Measurements from ENCODE around the gene CHST13.

The CHST13 gene

DNA sequence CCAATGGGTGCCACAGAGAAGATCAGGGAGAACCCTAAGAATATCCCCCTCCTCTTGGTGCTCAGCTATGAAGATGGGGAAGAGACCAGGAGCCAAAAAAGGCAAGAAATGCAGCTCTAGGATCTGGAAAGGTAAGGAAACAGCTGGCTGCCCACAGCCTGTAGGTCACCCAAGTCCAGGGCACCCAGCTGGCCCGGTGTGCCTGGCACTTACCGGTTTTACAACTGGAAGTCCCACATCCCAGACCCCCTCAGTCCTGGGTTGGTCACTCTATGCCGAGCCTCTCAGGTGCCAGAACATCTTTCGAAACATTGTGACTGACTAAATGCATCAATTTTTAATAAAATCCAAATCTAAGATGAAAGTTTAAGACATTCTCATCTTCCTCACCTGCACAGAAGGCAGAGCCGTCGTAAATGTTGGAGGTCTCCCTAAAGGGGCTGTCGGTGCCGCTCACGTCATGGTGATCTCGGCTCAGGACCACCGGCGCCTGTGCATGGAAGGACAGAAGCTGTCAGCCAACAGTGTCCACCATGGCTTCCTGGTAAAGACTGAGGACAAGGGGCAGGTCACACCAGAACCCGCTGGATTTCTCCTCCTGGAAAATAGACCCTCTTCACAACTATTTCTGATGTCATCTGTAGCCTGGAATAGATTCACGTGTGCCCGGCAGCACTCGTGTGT lies 34.9 kb upstream of the CHST13 start:
- no peak for DNase-seq

DNA sequence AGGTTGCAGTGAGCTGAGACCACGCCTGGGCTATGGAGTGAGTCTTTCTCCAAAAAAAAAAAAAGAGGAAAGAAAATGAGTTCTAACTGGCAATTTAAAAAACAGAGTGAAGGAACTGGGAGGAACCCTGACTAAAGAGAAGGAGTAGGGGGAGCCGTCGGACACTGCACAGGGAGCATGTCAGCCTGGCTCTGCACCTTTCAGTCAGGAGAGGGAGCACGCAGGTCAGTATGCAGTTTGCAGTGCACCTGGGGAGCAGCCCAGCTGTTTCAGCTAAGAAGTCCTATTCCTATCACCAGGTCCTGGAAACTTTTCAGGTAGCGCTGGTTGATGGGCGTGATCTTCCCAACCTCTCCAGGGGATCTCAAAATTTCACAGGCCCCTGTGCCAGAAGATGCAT lies 33.3 kb upstream of the CHST13 start:
- DNase-seq, result no peak

DNA sequence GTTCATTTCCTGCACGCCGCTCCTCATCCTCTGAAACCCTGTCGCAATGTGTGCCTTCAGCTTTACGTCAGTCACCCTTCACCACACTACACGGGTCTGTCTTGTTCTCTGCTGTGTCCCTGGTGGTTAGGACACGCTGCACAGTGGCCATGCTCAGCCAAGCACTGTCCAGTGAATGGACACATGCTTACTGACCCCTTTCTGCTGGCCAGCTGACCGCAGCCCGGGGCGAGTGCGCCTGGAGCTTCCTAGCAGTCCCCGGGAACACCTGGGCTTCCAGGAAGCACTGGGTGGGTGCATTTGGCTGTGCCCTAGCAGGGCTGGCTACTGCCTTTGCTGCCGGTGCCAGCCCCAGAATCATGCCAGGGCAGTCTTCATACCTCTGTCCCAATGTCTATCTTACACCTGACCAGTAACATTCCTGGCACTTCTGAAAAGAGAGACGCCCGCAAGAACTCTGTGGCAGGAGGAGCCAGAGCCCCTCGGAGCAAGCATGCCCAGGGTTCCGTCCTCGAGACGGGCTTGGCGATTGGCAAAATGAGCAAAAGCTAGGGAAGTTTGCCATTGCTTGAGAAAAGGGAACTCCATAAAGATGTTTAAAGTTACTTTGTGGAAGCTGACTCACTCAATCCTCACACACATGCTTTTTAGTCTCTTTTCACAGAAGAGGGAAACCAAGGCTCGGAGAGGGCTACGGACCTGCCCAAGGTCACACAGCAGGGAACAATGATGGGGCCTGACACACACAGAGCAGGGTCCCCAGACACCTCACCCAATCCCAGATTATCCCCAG lies 32.5 kb upstream of the CHST13 start:
- DNase-seq, result no peak

DNA sequence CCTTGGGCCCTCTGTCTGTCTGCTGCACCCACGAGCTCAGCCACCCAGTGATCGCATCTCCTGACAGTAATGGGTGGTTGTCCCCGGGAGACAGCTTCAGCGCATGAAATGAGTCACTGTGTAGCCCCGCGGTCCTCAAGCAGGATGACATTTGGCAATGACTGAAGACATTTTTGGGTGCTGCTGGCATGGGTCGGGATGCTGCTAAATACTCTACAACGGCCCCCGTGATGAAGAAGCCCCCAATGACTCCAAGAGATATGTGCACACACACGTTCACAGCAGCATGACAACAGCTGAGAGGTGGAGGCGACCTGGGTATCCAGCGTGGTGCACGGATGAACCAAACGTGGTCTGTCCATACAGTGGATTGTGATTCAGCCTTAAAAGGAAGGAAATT lies 30.9 kb upstream of the CHST13 start:
- DNase-seq, result no peak

DNA sequence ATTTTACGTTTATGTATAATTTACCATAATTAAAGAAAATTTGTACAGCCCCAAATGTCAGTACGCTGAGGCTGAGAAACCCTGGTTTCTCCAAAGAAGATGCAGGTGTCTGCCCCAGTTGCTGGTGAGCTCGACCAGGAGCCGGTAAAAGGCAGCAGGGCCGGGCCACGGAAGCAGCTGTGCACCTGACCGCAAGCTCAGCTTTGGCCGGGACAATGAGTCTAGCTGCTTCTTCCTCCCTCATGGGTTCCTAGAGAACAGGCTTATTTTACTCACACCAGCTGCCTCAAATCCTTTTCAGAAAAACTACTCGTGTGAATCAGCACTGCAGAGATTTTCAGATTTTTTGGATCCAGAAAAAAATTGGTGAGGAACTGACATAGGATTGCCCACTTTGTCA lies 30.2 kb upstream of the CHST13 start:
- no peak for DNase-seq

DNA sequence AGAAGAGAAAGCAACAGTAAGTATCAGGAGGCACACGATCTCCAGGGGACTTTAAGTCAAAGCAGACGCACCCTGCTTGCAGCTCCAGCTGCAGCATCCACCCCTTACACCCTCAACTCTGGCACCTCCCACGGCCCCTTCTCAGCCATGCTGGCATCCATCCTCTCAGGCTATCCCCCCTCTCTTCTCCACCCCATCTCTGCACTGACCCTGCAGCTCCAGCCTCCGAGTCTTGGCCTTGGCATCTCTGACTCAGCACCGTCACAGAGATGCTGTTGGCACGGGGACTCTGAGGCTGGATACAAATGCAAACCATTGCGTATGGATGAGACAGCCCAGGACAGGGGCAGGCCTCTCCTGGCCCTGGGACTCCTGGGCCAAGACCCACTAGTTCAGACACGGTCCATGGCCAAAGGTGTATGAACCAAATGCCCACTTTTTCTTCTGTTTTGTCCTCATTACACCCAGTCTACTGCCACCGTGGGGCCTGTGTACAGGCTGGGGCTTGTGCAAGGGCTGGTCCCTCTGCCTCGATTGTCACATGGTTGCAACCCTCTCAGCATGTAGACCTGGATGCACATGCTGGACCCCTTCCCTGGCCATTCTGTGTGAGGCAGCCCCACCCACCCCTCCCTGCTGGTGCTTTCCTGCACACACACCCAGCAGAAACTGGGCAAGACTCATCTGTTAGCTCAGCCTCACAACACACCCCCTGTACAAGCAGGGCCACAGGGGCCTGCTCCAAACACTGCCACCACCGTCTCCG lies 29.6 kb upstream of the CHST13 start:
- no peak for DNase-seq

DNA sequence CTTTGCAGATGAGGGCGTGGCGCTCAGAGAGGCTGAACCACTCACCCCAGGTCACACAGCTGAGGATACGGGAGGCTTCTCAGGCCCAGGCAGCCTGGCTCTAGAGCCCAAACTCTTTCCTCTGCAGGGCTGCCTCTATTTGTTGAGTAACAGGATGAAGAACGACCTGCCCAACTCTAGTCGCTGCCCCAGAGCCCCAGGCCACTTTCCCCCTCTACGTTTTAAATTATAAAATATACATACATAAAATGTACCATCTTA lies 29.1 kb upstream of the CHST13 start:
- no peak for DNase-seq

DNA sequence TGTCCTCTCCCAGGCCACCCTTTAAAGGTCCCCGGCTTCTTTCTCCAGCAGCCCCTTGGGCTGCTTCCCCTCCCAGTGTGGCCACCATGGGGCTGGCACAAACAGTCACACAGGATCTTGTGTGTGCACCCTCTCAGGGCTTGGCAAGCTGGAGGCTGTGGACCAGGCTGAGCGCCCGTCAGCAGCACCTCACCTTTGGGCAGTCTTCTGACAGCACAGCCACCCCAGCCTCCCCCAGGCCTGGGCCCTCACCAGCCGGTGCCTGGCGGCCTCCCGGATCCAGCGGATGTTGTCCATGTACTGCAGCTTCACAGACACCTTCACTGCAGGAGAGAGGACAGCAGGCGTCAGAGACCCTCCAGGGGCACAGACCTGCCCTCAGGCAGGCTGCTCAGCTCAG lies 28.2 kb upstream of the CHST13 start:
- DNase-seq, result no peak

DNA sequence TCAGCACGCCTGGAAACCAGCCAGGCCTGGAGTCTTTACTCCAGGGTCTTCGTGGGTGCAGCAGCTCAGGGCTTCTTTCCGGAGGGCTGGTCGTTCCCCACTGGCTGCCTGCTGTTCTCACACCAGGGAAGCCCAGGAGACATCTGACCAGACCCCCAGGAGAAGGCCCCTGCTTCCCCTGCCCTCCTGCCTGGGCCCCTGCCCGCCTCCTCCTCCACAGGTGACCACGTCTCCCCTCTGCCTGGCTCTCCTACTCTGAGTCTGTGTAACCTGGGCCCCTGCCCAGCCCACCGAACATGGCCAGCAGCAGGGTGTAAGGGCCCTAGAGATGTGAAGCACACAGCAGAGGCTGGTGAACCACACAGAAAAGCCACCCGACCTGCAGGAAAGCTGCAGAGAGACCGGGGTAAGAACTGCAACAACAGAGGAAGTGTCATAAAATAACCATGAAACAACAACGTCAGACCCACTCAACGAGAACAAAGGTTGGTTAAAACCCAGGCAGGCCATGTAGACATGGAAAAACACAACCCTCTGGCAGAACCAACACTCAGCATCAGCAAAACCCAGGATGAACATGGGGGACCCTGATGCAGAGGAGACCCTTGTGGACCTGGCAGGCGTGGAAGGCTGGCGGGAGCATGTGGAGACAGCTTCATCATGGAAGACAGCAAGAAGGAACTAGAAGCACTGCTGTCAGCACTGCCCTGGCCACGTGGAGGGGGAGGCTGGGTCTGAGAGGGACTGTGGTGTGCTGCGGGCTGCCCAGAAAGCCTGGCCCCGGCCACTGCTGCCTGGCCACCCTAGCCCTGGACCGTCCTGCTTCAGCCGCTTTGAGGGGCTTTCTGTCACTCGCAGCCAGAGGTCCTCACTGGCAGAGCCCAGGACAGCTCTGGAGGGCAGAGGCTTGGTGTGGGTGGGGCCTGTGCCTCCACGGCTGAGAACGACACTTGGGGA lies 26.8 kb upstream of the CHST13 start:
- no peak for DNase-seq

DNA sequence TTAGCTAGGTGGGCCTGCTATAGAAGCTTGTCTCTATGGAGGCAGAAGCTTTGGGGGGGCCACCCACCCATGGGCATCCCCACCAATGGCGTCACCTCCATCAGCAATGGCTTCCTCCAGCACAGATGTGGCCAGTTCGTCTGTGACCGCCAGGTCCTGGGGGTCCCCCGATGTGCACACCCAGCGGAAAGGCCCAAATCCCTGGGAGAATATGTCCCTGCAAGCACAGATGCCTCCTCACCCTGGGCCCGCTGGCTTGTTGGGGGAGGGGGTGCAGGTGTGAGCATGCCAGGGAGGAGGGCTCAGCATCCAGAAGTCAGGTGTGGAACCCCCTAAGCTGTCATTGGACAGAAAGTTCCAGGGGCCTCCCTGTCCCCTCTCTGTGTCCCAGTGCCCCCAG lies 26.0 kb upstream of the CHST13 start:
- no peak for DNase-seq

DNA sequence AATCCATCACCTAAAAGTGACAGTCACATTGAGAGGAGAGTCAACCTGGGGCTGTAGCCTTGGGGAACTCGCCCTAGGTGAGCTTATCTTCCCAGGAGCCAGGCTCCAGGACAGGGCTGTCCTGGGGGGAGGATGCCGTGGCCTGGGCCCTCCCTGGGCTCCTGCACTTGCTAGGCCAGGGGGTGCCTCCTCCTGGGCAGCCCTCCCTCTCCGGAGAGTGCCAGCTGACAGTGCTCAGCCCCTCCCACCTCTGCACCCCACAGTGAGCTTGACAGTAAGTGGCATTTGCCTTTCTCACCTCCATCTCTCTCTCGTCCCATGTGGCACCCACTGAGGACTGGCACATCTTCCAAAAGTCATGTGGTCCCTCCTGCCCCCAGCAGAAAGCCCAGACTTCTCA lies 25.5 kb upstream of the CHST13 start:
- DNase-seq, result no peak

DNA sequence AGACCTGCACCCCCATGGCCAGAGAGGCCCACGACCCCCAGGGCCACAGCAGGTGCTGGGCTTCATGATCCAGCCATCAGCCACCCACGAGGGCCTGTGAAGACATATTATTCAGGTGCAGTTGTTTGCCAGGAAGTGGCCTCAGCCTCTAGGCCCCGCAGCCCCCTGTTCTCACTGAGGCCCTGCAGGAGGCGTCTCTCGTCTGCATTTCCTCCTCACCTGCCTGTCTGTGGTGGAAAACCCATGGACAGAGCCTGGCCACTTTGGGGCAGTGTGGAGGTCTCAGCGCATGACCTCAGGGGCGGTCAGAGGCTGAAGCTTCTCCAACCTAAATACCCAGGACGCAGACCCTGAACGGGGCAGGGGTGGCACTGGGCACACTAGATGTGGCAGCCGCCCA lies 25.0 kb upstream of the CHST13 start:
- no peak for DNase-seq

DNA sequence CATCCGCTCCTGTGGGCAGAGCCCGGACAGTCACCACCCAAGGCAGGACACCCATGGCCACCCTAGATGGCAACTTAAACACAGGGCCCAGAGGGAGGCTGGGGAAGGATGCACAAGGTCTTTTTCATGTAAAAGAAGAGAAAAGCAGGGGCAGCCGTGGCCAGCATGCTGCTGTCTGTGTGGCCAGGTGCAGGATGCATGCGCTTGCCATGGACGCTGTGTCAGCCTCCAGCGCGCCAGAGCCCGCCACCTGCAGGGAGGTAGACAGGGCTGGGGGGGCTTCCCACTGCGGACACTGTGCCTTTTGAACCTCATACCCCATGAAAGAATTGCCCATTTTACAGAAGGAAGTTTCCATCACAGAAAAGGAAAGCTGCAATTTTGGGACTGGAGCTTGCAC lies 24.6 kb upstream of the CHST13 start:
- DNase-seq, result no peak

DNA sequence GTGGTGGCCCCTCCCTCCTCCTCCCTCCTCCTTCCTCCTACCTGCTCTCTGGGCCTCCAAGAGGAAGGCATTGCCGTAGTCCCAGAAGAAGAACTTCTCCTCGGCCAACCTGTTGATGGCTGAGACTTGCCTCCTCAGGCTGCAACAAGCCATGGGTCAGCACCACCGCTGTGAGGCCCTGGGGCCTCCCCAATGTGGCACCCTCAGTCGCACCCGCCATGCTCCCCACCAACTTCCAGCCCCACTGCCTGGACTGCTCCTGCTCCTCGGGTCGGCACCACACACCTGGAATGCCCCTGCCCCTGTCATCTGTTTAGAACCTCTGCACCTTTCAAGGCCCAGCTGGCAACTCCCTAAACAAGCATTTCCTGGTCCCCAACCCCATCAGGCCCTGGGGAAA lies 23.9 kb upstream of the CHST13 start:
- DNase-seq, result no peak

DNA sequence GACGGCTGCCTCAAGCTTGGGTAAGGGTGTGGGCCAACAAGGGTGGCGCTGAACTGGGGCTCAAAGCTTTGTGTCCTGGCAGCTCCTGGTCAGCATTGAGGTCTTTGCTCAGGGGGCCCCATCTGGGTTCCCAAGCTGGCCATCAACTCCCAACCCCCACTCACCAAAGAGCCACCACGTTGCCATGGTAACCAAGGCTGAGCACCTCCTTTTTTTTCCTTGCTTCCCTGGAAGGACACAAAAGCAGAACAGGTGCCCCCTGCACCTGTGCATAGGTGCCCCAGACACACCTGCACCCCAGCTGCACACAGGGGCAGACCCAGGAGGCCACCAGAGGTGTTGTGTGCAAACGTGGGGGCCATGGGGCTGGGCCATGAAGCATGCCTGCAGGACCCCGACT lies 22.9 kb upstream of the CHST13 start:
- no peak for DNase-seq

DNA sequence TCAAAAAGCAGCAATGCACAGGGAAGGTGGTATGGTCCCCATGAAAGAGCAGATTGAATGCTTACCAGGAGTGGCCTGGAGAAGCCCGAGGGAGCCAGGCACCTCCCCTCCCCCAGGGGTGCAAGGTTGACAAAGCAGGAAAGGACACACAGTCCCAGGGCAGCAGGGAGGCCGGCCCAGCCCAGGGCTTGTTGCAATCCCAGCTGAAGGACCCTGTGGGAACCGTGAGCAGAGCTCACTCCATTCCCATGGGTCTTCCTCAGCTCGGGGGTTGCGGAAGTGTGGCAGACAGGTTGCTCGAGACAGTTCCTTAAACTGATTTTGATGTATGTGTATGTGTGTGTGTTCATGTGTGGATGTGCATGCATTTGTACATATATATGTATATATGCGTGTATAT lies 22.2 kb upstream of the CHST13 start:
- no peak for DNase-seq

DNA sequence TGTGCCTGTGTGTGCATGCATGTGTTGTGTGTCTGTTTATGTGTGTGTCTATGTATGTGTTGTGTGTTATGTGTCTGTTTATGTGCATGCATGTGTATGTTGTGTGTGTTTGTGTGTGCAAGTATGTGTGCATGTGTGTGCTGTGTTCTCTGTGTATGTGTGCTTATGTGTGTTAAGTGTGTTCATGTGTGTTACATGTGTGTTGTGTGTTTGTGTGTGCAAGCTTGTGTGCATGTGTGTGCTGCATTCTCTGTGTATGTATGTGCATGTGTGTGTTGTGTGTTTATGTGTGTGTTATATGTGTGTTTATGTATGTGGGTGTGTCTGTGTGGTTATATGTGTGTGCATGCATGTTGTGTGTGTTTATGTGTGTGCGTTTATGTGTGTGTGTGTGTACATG lies 21.3 kb upstream of the CHST13 start:
- DNase-seq, result no peak

DNA sequence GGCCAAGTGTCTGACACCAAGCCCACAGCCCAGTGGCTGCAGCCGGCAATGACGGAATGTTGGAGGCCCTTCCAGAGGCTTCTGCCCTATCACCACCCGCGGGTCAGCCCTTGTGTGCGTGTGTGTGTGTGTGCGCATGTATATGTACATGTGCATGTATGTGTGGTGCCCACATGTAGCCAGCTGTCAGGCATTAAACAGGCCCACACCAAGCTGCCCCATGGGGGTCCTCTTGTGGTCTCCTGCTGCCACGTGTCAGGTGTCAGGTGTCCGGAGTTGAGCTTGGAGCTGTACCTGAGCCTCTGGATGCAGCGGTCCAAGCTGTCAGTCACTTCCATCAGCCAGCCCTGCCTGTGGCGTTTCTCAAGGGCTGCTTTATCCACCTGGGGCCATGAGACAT lies 20.3 kb upstream of the CHST13 start:
- no peak for DNase-seq

DNA sequence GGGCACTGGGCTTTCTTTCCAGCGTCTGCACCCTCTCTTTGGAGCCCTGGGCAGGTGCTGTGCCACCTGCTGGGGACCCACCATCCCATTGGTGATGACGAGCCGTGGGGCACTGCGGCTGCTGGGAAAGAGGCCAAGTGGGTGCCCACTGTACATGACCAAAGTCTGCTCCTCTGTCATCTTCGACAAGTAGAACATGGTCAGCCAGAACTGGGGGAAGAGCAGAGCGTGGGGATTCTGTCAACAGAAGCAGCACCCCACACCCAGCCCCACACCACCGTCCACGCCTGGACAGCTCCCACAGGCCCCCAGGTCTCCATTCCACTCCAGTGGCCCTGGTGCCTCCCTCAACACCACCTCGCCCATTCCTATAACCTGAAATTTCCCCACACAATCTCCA lies 16.1 kb upstream of the CHST13 start:
- DNase-seq, result no peak

DNA sequence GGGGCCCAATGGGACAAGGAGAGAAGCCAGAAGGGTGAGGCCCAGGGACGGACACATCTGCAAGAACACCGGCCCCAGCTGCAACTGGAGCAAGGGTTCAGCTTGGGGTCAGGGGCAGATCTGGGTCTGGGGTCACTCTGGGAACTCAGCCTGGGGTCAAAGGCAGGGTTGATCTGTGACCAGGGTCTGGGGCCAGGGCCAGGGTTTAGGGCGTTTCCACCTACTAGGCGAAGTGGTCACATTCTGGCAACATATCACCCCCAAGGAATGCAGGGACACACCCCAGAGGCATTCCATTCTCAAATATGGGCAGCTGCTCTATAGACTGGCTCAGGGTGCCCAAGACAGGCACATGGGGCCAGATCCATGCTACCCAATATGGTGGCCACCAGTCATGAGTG lies 15.4 kb upstream of the CHST13 start:
- no peak for DNase-seq

DNA sequence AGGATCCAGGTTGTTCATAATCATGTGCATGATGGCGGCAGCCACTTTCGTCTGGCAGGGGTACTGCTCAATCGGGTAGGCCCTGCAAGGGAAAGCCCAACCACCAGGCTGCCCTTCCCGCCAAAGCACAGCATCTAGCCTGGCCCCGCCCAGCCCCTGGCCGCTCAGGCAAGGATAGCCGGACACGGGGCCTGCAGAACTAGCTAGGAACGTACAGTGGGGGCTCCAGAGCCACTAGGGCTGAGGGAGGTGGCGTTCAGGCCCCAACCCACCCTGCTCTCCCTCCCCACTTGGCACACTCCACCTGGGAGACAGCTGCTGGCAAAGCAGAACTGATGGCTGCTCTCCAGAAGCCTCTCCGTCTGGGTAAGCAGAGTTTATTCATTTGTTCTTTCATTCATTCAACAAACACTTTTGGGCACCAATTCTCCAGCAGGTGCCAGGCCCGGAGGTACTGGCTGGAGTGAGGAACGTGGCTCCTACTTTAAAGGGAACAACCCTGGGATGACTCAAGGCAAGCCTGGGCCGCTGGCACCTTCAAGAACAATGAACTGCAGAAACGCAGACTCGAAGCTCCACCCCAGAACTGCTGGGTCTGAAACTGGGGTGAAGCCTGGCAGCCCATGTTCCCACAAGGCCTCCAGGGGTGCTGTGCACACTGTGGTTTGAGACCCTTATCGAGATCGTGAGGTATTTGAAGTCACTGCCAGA lies 14.2 kb upstream of the CHST13 start:
- DNase-seq, result no peak

DNA sequence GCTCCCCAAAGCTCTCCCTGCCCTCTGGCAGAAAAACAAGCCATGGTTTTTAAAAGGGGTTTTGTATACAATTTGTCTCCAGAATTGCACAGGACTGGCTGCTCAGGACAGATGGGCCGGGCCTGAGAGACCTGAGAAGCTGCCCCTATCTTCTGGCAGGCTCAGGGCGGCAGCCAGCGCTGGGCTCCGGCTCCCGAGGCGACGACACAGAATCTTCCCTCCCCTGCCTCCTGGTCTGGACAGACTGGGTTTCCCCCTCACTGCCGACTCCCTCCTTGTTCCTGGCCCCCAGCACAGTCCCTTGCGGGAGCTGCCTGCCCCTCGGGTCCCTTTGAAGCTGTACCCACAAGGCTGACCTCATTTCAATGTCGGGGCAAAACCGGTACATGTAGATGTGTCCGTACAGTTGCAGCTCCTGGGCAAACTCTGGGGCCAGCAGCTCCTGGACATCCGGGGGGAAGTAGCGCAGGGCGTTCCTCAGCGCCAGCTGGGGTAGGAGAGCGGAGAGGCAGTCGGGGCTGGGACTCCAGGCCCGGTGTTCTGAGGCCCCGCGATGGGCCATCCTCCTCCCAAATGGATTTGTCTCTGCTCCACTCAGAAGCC lies 13.5 kb upstream of the CHST13 start:
- DNase-seq, result no peak

Measured in activated CD4-positive, alpha-beta T cell treated with anti-CD3 and anti-CD28 coated beads, Interleukin-2, amount 50 U/mL, for 1 hour (primary cell).